ENCODE data around the gene RFPL4AL1.
"Not testable (repeated sequence)": the region's sequence is repeated elsewhere in the genome, so short reads cannot be mapped to it uniquely, and the experiment has no call there.

RFPL4AL1 gene

DNA sequence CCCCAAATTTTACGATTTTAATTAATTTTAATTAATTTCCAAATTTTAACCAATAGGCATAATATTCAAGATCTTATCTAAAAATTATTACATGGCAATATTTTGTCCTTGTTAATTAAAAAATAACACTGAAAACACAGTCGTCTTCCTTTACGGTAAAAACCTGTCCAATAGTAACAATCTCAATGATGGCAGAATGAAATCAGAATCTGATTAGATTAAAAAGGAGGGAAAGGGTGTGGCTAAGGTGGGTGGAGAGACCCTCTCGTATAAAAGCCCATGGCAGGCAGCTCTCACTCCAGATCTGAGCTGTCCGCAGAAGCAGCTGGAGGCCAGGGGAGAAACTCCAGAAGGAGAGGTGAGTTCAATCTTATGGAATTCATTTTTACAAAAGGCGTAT lies at the start of gene RFPL4AL1:
TSS of gene RFPL4AL1 (plus strand) at position 301 of the 400 bp plus-strand sequence. CDS start 2,687 bp downstream, outside the sequence.
- DNase-seq (ENCODE audit: low read depth in 2 of 2): not testable (repeated sequence)

DNA sequence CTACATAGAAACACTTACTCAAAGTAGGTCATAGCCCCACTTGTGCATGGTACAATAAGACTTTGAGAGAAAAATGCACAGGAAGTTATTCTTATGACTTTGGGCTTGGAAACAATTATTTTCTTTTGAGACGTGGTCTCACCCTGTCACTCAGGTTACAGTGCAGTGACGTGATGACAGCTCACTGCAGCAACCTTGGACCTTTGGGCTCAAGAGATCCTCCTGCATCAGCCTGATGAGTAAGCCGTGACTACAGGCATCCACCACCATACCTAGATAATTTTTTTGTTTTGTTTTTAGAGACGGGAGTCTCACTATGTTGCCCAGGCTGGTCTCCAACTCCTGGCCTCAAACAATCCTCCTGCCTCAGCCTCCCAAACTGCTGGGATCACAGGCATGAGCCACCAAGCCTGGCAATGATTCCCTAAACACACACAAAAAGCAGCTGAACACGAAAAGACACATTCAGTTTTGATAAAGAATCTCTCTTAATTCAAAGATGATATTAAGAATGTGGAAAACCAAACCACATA lies 48.6 kb upstream of the RFPL4AL1 start:
- no peak for DNase-seq (ENCODE audit: low read depth in 2 of 2)

- no peak for DNase-seq (ENCODE audit: low read depth in 2 of 2)
These were observed 48.1 kb upstream of the RFPL4AL1 start for GRCh38 chr19:55720801-55721200.

DNA sequence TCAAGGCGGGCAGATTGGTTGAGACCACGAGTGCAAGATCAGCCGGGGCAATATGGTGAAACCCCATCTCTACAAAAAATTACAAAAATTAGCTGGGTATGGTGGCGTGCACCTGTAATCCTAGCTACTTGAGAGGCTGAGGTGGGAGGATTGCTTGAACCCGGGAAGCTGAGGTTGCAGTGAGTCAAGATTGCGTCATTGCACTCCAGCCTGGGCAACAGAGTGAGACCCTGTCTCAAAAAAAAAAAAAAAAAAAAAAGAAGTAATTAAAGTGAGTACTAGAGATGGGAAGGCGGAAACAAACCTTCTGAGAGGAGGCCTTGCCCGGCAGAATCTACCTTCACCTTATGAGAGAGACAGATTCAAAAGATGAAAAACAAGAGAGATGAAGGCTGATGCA lies 45.4 kb upstream of the RFPL4AL1 start:
- no peak for DNase-seq (ENCODE audit: low read depth in 2 of 2)

DNA sequence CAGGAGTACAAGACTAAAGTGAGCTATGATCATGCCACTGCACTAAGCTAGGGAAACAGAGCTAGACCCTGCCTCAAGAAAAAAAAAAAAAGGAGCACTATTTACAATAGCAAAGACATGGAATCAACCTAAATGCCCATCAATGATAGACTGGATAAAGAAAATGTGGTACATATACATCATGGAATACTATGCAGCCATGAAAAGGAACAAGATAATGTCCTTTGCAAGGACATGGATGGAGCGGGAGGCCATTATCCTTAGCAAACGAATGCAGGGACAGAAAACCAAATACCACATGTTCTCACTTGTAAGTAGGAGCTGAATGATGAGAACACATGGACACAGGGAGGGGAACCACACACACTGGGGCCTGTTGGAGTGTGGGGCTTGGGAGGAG lies 38.5 kb upstream of the RFPL4AL1 start:
- not testable (repeated sequence) for DNase-seq (ENCODE audit: low read depth in 2 of 2)

DNA sequence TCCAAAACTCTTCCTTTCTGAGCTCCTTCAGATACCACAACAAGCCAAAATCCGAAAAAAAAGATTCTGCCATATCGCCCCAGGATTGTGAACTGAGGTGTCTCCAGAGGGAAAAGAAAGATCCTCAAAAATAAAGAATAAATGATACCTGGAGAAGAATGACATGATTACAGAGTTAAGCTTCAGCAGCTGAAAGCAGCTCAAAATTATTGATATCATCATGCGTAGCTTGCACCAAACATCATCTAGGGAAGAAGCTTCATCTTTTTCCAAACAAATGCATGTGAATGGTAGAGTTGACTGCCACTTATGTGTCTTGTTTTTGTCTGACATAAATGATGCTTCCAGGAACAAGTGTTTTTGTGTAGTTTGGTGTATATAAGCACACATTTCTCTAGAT lies 30.6 kb upstream of the RFPL4AL1 start, which contains the start of gene NLRP9:
TSS of gene NLRP9 (minus strand) at position 101 of the 400 bp plus-strand sequence. CDS start at position 73, 28 bp downstream.
- no peak for DNase-seq (ENCODE audit: low read depth in 2 of 2)

GRCh38 chr19:55750715-55751114 lies 18.2 kb upstream of the RFPL4AL1 start:
- no peak for DNase-seq (ENCODE audit: low read depth in 2 of 2)

- no peak for DNase-seq (ENCODE audit: low read depth in 2 of 2)
These were observed 15.5 kb upstream of the RFPL4AL1 start for GRCh38 chr19:55753401-55753800.

DNA sequence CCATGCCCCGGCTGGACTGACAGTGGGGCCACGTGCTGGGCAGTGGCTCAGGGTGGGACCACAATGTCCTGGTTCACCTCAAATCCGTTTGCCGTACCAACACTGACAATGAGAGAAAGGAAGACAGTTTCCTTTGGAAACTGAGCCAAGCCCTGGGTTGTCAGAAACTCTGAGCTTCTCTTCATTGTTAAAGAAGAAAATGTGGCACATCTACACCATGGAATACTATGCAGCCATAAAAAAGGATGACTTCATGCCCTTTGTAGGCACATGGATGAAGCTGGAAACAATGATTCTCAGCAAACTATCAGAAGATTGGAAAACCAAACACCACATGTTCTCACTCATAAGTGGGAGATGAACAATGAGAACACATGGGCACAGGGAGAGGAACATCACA lies 12.1 kb upstream of the RFPL4AL1 start:
- DNase-seq (ENCODE audit: low read depth in 2 of 2): not testable (repeated sequence)

DNA sequence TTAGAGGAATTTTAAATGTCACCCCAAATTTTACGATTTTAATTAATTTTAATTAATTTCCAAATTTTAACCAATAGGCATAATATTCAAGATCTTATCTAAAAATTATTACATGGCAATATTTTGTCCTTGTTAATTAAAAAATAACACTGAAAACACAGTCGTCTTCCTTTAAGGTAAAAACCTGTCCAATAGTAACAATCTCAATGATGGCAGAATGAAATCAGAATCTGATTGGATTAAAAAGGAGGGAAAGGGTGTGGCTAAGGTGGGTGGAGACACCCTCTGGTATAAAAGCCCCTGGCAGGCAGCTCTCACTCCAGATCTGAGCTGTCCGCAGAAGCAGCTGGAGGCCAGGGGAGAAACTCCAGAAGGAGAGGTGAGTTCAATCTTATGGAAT lies 10.1 kb upstream of the RFPL4AL1 start, which contains the start of gene RFPL4A:
TSS of gene RFPL4A (plus strand) at position 301 of the 400 bp plus-strand sequence. CDS start 2,704 bp downstream, outside the sequence.
- not testable (repeated sequence) for DNase-seq (ENCODE audit: low read depth in 2 of 2)

GRCh38 chr19:55766466-55766865 lies 2.5 kb upstream of the RFPL4AL1 start:
- no peak for DNase-seq (ENCODE audit: low read depth in 2 of 2)

DNA sequence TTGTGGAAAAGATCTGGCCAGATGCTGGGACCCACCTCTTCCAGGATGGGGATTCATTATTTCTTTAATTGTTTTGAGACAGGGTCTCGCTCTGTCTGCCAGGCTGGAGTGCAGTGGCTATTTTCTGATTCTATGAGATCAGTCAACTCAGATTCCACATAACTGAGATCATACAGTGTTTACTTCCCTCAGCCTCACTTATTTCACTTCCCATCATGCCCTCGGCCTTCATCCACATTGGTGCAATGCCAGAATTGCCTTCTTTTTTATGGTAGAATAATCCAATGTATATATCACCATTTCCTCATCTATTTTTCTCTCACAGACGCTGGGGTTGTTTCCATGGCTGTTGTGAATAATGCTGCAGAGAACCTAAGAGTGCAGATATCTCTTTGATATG lies 714 bp downstream of the RFPL4AL1 start:
- DNase-seq (ENCODE audit: low read depth in 2 of 2): not testable (repeated sequence)

- DNase-seq (ENCODE audit: low read depth in 2 of 2): no peak
These were observed 8.6 kb downstream of the RFPL4AL1 start for GRCh38 chr19:55777528-55777927.

- no peak for DNase-seq (ENCODE audit: low read depth in 2 of 2)
These were observed 9.4 kb downstream of the RFPL4AL1 start for GRCh38 chr19:55778331-55778730.

DNA sequence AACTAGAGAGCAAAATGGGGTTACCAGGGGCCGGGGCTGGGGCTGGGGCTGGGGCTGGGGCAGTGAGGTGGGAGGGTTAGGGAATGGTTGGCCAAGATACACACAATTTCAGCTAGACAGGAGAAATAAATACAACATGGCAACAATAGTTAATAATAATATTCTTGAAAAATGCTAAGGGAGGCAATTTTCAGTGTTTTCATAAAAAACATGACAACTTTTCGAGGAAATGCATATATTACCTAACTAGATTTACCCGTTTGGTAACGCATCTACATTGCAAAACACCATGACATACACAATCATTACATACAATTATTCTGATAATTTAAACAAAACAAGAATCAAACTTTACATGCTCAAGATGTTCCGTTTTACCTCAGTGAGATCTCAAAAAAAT lies 12.2 kb downstream of the RFPL4AL1 start:
- no peak for DNase-seq (ENCODE audit: low read depth in 2 of 2)

GRCh38 chr19:55795021-55795420 lies 26.1 kb downstream of the RFPL4AL1 start:
- no peak for DNase-seq (ENCODE audit: low read depth in 2 of 2)

DNA sequence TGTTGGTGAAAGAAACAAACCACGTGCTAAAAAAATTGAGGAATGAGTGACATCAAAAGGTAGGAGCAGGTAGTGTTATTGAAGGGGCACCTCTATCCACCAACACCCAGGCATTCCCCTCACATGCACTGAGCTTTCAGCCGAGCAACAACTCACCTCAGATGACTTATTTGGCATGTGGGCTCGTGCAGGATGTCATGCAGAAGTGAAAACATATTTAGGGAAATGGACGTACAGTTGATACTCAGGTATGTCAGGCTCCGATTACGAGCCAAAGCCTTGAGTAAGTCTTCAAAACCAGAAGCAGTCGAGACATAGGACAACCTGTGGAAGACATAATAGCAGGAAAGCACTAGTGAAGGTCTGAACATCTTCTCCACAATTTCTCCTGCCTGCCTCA lies 32.5 kb downstream of the RFPL4AL1 start:
- no peak for DNase-seq (ENCODE audit: low read depth in 2 of 2)

DNA sequence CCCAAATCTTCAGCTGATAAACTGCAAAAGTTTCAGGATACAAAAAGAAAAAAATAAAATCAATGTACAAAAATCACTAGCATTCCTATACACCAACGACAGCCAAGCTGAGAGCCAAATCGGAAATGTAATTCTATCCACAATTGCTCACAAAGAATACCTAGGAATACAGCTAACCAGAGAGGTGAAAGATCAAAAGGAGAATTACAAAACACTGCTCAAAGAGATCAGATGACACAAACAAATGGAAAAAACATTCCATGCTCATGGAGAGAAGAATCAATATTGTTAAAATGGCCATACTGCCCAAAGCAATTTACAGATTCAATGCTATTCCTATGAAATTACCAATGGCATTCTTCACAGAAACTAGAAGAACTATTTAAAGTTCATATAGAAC lies 33.4 kb downstream of the RFPL4AL1 start:
- DNase-seq (ENCODE audit: low read depth in 2 of 2): no peak

DNA sequence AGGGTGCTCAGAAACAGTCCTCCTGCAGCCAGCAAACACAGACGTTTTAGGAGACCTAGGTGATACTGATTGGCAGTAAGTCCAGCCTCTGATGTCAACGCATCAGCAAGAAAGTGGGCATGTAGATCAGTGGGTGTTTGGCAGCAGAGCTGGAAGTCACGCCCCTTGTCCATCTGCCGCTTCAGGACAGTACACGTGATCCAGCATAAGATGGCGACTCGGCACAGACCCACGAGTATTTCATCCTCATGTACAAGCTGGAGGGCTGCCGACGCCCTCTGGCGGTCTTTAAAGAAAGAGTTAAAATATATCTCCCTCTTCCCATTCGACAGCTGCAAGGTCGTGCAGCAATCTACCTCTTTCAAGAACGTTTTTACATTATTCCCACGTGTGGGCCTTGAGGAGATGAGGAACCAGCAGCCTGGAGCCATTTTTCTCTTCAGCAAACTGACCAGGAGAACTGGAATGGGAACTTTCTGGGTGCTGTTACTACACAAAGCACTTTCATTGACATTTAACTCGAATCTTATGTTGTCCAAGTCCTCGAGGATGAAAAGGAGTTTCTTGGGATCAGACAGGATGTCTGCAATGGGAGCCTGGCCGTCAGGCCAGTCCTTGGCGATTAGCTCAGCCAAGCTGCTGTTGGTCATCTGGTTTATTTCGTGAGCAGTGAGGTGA lies 40.6 kb downstream of the RFPL4AL1 start:
- peak in 1 of 2 donors; percentile 2 for DNase-seq (ENCODE audit: low read depth in 2 of 2)

DNA sequence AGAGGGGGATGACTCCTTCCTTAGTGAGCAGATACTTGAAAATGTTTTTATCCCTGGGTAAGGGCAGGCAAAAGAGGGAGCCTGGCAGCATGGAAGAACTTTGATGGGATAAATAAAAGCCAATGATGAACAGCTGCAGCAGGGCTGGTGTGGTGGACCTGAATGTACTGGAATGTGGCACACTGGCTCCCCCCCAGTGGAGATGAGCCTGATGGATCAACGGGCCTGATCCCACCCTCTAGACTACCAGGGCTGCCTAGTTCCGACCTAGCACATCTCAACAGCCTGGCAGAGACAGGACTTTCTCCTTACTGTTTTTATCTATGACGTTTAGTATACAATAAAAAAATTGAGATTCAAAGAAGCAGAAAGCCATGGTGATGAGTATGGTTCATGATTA lies 42.4 kb downstream of the RFPL4AL1 start:
- DNase-seq (ENCODE audit: low read depth in 2 of 2): no peak

DNA sequence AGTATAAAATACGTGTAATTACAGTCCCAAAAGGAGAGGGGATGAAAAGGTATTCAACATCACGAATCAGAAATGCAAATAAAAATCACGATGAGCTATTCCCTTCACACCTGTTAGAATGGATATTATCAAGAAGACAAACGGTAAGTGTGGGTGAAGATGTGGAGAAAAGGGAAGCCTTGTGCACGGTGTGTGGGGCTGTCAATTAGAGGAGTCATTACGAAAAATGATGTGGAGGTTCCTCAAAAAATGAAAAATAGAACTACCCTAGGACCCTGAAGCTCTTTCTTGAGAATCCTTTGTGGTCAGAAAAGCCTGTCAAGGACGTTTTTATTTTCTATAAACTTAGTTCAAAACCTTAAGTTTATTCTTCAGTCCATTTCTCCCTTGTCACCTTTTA lies 43.5 kb downstream of the RFPL4AL1 start:
- DNase-seq (ENCODE audit: low read depth in 2 of 2): no peak

- DNase-seq (ENCODE audit: low read depth in 2 of 2): no peak
These were observed 45.0 kb downstream of the RFPL4AL1 start for GRCh38 chr19:55813906-55814305.

GRCh38 chr19:55820037-55820436 lies 51.1 kb downstream of the RFPL4AL1 start:
- DNase-seq (ENCODE audit: low read depth in 2 of 2): no peak
